GM18861 (cell line): Measurements from ENCODE around the gene FSTL4.

ENCODE experiments used
- ATAC-seq: cut with Tn5 transposase; IDR thresholded peaks from one replicate; pipeline ENCODE4 v1.9.1; 2021; ENCODE audit not compliant: unreplicated experiment

Gene FSTL4

DNA sequence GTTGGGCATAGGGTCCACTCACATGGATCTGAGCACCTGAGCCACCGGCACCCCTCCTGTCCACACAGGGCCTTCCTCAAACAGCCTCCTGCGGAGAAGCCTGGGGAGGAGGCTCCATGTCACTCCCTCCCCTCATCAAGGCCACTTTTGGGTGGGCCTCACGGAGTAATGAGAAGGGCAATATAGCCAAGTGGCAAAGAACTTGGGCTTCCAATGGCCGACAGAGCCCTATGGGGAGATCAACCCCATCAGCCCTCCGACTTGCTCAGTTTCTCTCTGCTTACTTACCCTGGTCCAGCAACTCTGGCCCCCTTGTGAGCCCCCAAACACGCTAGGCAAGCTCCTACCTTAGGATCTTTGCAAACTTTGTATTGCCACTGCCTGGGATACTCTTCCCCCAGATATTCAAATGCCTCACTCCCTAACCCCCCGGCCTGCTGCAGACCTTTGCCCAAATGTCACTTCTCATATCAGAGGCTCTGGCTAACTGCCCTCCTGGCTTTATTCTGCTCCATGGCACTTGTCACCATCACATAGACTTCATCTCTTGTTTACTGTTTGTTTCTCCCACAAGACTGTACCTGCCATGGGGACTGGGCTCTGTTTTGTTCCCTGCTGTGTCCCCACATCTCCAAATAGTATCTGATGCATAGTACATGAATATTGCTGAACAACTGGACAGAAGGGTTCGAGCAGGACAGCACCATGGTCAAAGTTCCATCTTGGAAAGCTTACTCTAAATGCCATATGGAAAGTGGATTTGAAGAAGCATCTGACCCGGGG is 220.8 kb downstream of the FSTL4 start:
- ATAC-seq, result no peak

DNA sequence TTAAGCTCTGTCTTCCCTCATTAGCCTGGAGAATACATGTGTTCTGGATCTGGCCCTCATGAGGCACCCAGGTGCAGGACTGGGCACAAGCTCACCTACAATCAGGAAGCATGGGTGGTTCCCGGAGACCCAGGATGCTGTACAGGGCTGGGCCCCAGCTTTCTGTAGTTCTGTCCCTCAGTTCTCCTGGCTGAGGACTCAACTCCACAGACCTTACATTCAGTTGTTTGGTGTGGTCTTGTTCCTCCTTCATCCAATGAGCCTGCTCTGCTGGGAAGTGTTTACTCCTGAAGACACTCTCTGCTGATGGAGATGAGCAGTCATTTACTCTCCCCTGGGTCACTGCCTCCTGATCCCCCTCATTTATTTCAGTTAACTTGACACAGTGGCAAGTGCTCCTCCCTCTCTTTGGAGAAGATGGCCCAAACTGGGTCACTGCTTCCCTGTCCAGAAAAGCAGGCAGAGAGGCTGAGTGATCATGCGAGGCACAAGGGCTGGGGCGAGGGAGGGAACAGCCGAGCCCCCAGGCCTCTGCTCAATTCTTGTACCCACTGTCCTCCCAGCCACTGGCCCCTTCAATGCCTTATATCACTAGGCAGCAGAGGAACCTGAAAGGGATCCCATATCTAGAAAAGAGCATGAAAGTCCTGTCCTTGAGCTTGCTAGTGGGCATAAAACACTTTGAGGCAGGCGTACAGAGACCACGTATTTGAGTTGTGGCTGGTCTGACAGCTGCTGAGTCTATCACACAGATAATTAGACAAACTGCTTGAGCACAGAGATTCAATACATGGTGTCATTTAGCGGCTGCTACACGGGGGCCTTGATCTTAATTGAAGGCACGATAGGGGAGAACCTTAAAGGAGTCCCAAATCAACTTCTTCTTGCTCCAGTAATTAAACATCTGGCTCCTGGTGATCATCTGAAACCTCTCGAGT is 221.7 kb downstream of the FSTL4 start:
- ATAC-seq, result no peak

DNA sequence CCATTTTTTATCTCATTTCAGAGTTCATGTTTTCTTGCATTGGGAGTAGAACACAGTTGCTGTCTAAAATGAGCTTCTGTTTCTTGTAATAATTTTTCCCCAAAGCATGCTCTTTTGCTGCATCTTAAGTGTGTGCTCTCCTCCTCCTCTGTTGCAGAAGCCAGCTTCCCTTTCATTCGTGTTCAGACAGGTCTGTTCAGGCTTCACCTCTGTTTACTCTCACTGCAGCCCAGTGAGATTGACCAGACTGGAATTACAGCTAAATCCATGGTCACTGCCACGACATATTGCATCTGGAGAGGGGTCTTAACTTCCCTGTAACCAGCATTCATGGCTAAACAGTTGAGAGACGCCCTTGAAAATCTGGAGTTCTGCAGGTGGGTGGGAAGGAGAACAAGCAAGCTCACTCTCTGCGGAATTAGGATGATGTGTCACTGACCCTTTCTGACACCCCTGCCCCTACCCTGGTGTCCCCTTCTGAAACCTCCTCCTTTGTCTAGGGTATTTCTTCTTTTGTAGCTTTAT is 223.2 kb downstream of the FSTL4 start:
- no peak for ATAC-seq

DNA sequence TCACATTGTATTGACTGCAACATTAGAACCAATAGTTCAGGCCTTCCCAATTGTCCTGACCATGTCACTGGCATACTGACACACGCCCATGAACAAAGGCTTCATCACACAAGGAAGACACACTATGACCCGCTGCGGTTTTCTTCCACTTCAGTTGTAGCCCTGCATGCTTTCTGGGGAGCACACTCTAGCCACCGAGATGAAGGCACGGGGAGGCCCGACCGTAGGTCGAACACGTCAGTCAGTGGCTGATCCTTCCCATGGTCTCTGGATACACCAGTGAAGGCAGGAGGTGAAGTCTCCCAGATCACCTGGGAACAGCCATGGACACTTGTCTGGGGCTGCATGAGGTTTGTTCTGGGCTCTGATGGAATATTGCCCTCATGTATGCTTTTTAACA is 224.7 kb downstream of the FSTL4 start:
- ATAC-seq, result no peak

- no peak for ATAC-seq
These were observed 225.2 kb downstream of the FSTL4 start for GRCh38 chr5:133387091-133387490.

GRCh38 chr5:133386662-133387061 is 225.7 kb downstream of the FSTL4 start:
- ATAC-seq, result no peak

DNA sequence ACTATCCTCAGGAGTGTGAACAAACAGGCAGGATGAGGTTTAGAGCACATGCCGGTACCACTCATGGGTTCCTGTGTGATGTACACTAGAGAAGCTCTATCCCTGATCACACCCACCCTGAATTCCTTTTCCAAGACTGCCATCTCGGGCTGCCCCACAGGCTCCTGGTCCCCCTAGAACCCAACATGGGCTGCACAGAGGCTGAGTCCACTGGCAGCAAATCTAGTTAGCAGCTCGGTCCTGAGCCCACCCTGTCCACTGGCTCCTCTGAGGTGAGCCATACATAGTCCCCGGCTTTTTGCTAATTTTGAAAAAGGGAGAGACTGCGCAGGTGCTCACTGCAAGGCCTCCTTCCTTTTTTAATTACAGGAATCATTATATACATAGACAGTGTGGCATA is 227.0 kb downstream of the FSTL4 start:
- ATAC-seq, result no peak

GRCh38 chr5:133384903-133385302 is 227.4 kb downstream of the FSTL4 start:
- no peak for ATAC-seq

- no peak for ATAC-seq
These were observed 228.1 kb downstream of the FSTL4 start for GRCh38 chr5:133384120-133384855.

- ATAC-seq, result no peak
These were observed 228.8 kb downstream of the FSTL4 start for GRCh38 chr5:133383580-133383939.

DNA sequence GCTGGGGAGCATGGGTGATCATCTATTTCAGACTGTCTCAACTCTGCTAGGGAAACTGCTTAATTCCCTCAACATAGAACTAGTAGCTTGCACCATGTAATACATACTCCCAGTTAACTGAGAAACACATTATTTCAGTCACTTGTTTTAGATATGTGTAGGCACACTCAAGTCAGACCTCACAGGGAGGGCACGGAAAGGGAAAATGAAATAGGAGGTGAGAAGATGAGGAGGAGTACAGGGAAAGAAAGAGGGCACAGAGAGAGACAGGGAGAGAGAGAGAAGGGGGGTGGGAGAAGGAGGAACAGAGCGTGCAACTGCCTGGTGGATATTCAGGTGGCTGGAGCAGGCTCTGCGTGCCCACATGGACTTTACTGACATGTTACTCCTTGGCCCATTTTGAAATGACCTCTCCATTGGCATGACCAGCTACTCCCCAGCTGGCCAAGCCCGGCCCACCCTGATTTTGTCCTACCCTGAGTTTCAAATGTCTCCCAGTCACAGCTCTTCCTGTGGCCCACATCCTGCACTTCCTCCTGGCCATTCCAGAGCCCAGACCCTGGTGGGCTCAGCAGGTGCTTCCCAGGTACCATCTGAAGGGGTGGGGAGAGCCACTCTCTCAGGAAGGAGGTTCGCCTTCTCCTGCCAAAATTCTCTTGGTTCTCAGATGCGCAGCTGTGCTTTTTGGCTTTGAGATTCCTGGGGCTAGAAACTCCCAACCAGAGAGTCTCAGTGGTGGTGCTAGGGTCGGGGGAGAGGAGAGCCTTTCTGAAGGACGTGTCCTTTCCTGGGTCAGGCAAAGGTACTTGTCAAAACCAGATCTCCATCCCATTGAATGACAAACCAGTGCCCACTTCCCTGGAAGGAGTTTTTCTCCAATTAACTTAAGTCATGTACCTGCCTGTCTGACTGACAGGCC is 229.4 kb downstream of the FSTL4 start:
- ATAC-seq, result no peak

DNA sequence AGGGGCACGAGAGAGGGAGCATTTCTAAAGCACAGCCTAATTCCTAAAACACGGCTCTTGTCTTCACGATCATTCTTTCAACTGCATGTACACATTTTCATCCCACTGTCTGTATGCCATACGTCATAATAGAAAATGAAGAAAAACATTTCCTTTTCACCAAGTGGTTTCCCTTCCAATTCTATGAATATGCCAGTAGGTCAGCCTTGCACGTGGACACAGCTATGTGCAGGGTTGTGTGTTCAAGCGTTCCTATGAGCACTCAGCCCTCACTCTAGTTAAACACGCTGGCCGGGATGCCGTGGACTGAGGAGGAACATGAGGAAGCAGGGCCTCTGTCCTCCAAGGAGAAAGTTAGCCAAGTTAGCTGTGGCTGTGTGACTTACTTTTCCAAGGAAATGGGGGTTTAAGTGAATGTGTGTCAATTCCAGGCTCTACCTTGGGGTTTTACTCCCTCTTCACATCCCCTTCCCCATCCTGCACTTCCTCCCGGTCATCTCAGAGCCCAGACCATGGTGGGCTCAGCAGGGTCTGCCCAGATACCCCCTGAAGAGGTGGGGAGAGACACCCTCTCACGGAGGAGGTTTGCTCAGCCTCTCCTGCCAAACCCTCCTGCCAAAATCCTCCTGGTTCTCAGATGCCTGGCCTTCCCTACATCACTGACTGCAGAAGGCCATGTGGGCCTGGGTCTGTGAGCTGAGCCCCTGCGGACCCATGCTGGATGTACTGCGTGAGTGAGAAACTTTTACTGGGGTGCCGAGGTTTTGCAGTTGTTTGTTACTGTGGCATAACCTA is 230.6 kb downstream of the FSTL4 start:
- ATAC-seq, result no peak

GRCh38 chr5:133381041-133381440 is 231.3 kb downstream of the FSTL4 start:
- ATAC-seq, result no peak

DNA sequence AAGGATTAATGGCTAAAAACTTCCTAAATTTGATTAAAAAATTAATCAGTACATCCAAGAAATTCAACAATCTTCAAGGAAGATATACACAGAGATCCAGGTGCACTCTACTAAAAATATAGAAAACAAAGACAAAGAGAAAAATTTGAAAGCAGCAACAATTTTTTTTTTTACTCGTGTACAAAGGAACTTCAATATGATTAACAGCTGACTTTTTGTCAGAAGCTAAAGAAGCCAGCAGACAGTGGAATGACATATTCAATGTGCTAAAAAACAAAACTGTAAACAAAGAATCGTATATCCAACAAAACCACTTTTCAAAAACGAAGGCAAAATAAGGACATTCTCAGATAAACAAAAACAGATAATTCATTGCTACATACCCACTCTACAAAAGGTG is 234.6 kb downstream of the FSTL4 start:
- no peak for ATAC-seq

- no peak for ATAC-seq
These were observed 235.4 kb downstream of the FSTL4 start for GRCh38 chr5:133376986-133377385.

GRCh38 chr5:133373121-133373870 is 239.0 kb downstream of the FSTL4 start:
- no peak for ATAC-seq

- ATAC-seq, result no peak
These were observed 239.9 kb downstream of the FSTL4 start for GRCh38 chr5:133372293-133372937.
